Kidney (tissue), 14 donors: Measurements from ENCODE around the gene TMEM150B. TPM values are rescaled to one million over a fixed set of nuclear protein-coding genes. Genes with fewer than 3 reads are reported as not detected.

Experiments
- DNase-seq, 5 donors: peaks; one replicate each; pipeline ENCODE4 v3.0.0-alpha.2; 2013 to 2020
- FAIRE-seq: peaks from 2 replicates; lab custom pipeline; 2012; peaks lifted over from hg19 to GRCh38; lab: Jason Lieb, UNC
- H3K27ac ChIP-seq, 2 donors: one replicate each; pipeline ENCODE4 v1.7.0; 2013; ENCODE audit warnings: low read depth in 2 of 2, low read length in 2 of 2, inconsistent platforms in 1 of 2
- H3K27me3 ChIP-seq: one replicate; pipeline ENCODE4 v1.7.1; 2013; ENCODE audit warnings: low read length, inconsistent platforms; ENCODE audit not compliant: control insufficient read depth, insufficient read depth
- H3K36me3 ChIP-seq, 3 donors: one replicate each; pipeline versions ENCODE4 v1.7.0 to v1.7.1; 2013; ENCODE audit warnings: low read length in 3 of 3, control low read depth in 1 of 3, inconsistent platforms in 1 of 3; ENCODE audit not compliant: insufficient read depth in 3 of 3, control insufficient read depth in 2 of 3
- H3K4me1 ChIP-seq, 3 donors: one replicate each; pipeline versions ENCODE4 v1.7.0 to v1.7.1; 2013; ENCODE audit warnings: low read length in 3 of 3, inconsistent platforms in 1 of 3, low read depth in 1 of 3; ENCODE audit not compliant: control insufficient read depth in 2 of 3, insufficient read depth in 2 of 3
- H3K4me3 ChIP-seq, 3 donors: one replicate each; pipeline versions ENCODE4 v1.7.0 to v1.8.1; 2013; ENCODE audit warnings: low read length in 3 of 3, control low read depth in 1 of 3, inconsistent platforms in 1 of 3
- H3K9ac ChIP-seq, 3 donors: one replicate each; pipeline versions ENCODE4 v1.7.0 to v1.7.1; 2013; ENCODE audit warnings: low read length in 3 of 3, control low read depth in 1 of 3, inconsistent platforms in 1 of 3
- H3K9me3 ChIP-seq, 3 donors: one replicate each; pipeline versions ENCODE4 v1.7.0 to v1.7.1; 2013; ENCODE audit warnings: low read length in 3 of 3, control low read depth in 1 of 3, inconsistent platforms in 1 of 3; ENCODE audit not compliant: control insufficient read depth in 2 of 3, insufficient read depth in 1 of 3
- intact Hi-C: fragments of 100-400 bp; cut with DNase I; formaldehyde crosslinking; loops from one replicate; pipeline ENCODE4 v1.11.1; 2022
- polyA plus RNA-seq: library from polyadenylated mRNA; stranded (reverse); fragments of 350-450 nt; fragmentation: Illumina TruSeq; extraction: RNeasy Lipid Tissue Mini Kit (QIAGEN cat#74804); gene quantifications from one replicate; pipeline ENCODE4 v1.2.3, GENCODE V29; 2014; ENCODE audit warnings: low read depth, low replicate concordance; ENCODE audit not compliant: insufficient read depth
- total RNA-seq: library from RNA; stranded (reverse); fragmentation: NEBNext Ultra II Directional; extraction: Animal tissue kit (Norgen Biotek cat#: 25700); gene quantifications from one replicate; pipeline ENCODE4 v1.2.1, GENCODE V29; 2021
- TF ChIP-seq, protein P1 (sequence below): IDR thresholded peaks from 3 replicates; pipeline ENCODE4 v1.5.1; 2012; ENCODE audit warnings: mild to moderate bottlenecking, moderate library complexity, borderline replicate concordance; ENCODE audit not compliant: insufficient read depth; ENCODE audit errors: extremely low read depth
- donor health status: control.
- donor health status: control.
- donor health status: control.
- donor health status: control.
- donor health status: control.
- donor health status: DM: yes; HTN: yes; CAD: no.
- donor health status: Normal renal cell carcinoma (clear cell type).

The TMEM150B gene
- total and polyA plus RNA-seq, 2 donors from 2014 or later = 3.6 to 5.4 TPM

GRCh38 chr19:55353803-55354697 is 28.9 kb upstream of the TMEM150B start:
- Histone ChIP-seq H3K36me3 (no peaks in the 10 kb centered on the region), H3K9me3 (no peaks in the 10 kb centered on the region), H3K4me3 (peak overlapping the region; percentile 26 to 37 (median 32)), H3K4me1 (peaks cover 0 to 6% (median 0%) of the 10 kb centered on the region in 3 donors), H3K27me3 (peaks cover 15% of the 10 kb centered on the region), H3K27ac (no peak overlapping the region), H3K9ac (no peak overlapping the region)
- TF ChIP-seq, protein P1, sequence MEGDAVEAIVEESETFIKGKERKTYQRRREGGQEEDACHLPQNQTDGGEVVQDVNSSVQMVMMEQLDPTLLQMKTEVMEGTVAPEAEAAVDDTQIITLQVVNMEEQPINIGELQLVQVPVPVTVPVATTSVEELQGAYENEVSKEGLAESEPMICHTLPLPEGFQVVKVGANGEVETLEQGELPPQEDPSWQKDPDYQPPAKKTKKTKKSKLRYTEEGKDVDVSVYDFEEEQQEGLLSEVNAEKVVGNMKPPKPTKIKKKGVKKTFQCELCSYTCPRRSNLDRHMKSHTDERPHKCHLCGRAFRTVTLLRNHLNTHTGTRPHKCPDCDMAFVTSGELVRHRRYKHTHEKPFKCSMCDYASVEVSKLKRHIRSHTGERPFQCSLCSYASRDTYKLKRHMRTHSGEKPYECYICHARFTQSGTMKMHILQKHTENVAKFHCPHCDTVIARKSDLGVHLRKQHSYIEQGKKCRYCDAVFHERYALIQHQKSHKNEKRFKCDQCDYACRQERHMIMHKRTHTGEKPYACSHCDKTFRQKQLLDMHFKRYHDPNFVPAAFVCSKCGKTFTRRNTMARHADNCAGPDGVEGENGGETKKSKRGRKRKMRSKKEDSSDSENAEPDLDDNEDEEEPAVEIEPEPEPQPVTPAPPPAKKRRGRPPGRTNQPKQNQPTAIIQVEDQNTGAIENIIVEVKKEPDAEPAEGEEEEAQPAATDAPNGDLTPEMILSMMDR = no peak
- intact Hi-C loops = no loop called here
- FAIRE-seq = no peak
- peak; percentile 80 to 91 (median 82) for DNase-seq

DNA sequence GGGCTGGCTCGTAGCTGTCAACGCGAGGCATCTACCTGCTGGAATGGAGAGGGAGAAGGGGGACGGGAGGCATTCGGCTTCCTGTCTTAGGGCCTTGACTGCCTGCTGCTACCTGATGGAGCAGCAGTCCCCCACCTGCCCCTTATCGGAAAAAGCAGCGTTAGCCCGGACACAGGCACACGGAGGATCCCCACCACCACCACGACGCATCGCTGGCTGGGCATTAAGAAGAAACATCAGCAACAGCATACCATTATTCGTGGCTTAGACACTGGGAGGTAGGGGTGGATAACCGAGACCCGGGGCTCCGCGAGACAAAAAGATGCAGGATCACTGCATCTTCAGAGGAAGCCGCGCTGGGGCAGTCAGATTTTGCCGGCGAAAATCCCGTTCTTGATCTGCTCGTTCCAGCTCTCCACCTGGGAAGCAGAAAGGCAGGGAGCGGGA is 28.2 kb upstream of the TMEM150B start:
- H3K4me1 ChIP-seq = peaks cover 0 to 6% (median 0%) of the 10 kb centered on the region in 3 donors
- H3K27ac ChIP-seq = no peak overlapping the region
- TF ChIP-seq, protein P1 = no peak
- no peak for FAIRE-seq
- H3K9me3 ChIP-seq = no peaks in the 10 kb centered on the region
- no peak overlapping the region for H3K9ac ChIP-seq
- peaks cover 15% of the 10 kb centered on the region for H3K27me3 ChIP-seq
- peak overlapping the region; percentile 16 to 37 (median 32) for H3K4me3 ChIP-seq
- H3K36me3 ChIP-seq = no peaks in the 10 kb centered on the region
- no peak for DNase-seq
- intact Hi-C loops = no loop called here

DNA sequence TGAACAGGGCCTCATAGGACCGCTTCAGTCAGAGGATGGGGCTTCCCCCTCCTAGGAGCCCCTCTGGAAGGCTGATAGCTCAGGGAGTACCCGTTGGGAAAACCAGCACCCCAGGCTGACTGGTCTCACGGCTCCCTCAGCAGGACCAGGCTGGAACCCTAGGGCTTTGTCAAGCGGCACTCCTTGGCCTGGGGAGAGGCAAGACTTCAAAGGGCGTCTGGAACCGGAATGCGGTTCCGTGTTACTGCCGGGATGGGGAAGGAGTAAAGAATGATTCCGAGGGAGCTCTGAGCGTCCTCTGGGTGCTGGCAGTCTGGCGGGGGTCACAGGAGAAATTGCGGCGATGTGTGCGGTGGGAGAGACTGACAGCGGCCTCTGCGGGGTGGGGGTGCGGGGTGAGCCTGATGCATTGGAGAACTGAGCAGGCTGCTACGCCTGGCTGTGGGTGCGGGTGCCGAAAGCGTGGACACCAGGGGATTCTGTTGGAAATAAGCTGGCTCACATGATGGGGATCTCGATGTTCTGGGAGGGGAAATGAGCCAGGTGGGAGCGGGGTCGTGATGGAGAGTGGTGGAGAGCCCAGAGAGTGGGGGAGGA is 27.5 kb upstream of the TMEM150B start:
- Histone ChIP-seq H3K27ac (no peak overlapping the region), H3K9ac (no peak overlapping the region), H3K27me3 (peaks cover 15% of the 10 kb centered on the region), H3K9me3 (no peaks in the 10 kb centered on the region), H3K4me1 (peaks cover 0 to 6% (median 0%) of the 10 kb centered on the region in 3 donors), H3K4me3 (no peak overlapping the region), H3K36me3 (no peaks in the 10 kb centered on the region)
- FAIRE-seq = no peak
- DNase-seq = no peak
- intact Hi-C loops = no loop called here
- TF ChIP-seq, protein P1 = no peak
